HG03066 (cell line): Measurements from ENCODE around the gene BRINP1.

Experiments
- ATAC-seq: cut with Tn5 transposase; IDR thresholded peaks from one replicate; pipeline ENCODE4 v1.9.1; 2021; ENCODE audit warnings: low read depth; ENCODE audit not compliant: unreplicated experiment

The BRINP1 gene

GRCh38 chr9:119283078-119283794, 86.0 kb downstream of the BRINP1 start:
- ATAC-seq = no peak

DNA sequence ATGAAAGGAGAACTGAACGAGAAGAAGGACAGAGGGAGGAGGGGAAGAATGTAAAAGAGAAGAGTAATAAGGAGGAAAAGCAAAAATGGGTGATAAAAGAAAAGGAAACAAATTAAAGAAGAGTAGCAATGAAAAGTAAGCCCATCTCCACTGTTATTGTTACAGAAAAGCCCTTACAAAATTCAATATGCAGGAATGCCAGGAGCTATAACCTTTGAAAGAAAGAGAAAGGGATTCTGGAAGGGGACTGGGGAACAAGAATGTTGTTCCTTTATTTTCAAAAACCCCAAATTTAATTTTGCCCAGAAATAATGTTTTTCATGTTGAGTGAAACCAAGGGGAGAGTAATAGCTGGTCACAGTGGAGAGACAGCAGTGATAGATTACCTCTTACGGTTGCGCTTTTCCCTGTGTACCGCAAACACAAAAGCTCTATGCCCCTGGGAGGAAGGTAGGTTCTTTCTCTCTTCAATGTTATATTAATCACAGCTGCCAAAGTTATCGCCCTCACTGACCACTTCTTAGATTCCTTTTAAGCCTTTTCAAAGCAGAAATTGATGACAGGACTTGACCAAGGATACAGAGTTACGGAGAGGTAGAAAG, 86.7 kb downstream of the BRINP1 start:
- ATAC-seq = no peak

DNA sequence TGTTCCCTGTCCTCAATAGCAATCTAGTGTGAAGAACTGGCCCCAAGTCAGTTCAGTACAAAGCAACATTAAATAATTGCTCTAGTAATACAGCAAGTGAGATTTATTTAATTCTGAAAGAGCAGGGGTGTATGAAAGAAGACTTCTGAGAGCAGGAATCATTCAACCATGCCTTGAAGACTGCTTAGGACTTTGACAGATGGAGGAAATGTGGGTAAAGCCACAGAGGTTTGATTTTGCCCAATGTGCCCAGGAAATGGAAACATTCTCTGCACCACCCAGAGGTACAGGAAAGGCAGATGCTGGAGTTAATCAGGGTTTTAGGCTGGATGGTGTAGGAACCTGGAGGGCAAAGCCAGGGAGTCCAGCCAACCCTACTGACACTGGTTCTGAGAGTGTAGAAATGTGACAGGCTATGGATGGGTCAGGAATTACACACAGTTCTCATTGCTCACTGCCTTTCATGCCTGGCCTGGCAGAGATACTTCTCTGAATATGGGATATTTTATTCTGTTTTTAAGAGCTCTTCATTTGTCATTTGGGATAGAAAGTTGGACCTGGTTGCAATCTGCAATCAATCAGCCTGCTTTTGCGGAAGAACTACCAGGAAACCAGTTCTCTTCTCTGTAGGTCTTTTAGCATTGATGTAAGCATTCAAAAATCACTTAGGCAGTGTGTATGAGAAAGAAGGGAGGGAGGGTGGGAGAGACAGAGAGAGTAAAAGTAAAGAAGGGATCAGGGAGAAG, 88.3 kb downstream of the BRINP1 start:
- ATAC-seq = no peak

DNA sequence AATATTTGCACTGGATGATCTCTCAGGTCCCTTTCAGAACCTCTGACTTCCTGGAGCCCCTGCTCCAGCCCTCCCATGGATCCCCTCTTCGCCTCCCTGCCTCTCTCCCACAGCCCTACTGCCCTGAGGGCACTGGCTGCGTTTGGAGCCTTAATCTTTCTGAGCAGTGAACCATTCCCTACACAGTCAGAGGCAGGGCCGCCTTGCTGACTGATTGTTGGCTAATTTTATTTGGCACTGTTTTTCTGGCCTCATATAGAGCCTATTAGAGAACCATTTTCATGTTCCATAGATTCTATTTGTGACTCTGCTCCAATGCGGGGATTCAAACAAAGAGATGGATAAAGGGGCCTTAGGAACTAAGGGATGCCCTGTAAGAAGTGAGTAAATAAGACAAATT, 91.1 kb downstream of the BRINP1 start:
- no peak for ATAC-seq

GRCh38 chr9:119273984-119274665, 95.1 kb downstream of the BRINP1 start:
- ATAC-seq = no peak

GRCh38 chr9:119273325-119273904, 95.8 kb downstream of the BRINP1 start:
- ATAC-seq = no peak

- no peak for ATAC-seq
Measured at GRCh38 chr9:119272500-119273211, 96.6 kb downstream of the BRINP1 start.

- ATAC-seq = no peak
Measured at GRCh38 chr9:119268985-119269384, 100.2 kb downstream of the BRINP1 start.

DNA sequence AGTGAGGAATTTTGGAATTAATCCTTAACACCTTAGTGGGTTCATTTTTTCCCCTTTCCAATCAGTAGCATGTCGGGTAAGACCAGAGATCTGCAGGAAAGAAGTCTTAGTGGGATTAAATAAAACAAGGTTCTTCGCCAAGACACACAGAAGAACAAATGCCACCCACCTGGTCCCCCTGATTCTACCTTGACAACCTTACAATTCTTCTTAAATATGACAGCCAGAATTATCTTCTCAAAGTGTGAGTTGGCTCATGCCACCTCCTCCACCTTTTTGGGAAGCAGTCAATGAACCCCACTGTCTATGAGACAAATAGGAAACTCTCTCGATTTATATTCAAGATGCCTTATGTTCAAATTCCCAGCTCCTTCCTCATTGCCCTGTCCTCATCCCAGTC, 105.1 kb downstream of the BRINP1 start:
- no peak for ATAC-seq

- no peak for ATAC-seq
Measured at GRCh38 chr9:119257592-119257991, 111.6 kb downstream of the BRINP1 start.

DNA sequence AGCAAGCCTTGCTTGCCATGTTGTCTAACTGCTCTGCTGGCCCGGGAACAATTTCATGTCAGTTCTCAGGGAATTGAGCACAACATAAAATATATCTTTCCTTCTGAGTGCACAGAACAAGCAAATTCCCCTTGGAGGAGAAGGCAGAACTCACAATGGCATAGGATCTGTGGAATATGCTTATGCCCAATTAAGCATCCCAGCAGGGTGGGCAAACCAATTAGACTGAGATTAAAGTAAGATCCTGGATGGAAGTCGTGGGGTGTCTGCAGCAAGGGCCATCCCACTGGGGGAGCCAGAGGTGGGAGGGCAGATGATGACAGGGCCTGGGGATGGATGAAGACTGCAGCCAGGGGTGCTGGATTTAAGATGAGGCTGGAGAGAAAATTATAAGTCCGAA, 114.1 kb downstream of the BRINP1 start:
- ATAC-seq = no peak

DNA sequence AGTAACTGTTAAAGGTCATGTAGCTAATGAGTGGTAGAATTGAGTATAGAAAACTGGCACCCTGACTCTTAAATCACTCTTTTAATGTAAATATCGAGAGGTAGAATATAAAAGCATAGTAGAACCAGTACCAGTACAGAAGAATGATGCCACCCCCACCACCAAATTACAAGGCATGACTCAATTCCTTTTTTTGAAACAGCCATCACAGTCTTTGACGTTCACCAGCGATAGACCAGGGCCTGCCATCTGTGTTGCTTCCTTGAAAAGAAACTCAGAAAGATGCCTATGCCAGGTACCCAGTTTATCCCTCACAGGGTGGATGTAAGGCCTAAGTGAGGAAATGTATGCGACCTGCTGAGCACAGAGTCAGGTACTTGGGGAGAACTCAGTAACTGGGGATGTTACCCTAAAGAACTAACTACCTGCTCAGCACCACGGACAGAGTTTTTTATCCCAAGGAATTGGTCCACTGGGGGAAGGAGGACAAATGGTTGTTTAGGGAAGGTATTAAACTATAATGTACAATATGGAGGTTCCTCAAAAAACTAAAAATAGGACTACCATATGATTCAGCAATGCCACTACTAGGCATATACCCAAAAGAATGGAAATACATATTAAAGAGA, 116.5 kb downstream of the BRINP1 start:
- ATAC-seq = no peak

DNA sequence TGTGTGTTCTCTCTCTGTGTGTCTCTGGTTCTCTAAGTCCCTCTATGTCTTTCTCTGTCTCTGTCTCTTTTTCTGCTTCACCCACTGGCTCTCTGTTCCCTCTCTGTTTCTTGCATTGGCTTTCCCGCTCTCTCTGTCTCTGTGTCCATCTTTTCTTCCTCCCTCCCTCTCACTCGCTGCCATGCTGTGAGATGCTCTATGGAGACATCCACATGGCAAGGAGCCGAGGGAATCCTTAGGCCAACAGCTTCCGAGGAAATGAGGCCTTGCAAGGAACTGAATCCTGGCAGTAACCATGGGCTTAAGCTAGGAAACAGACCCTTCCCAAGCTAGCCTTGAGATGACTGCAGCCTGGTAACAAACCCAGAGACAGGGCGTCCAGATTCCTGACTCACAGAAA, 117.3 kb downstream of the BRINP1 start:
- no peak for ATAC-seq

DNA sequence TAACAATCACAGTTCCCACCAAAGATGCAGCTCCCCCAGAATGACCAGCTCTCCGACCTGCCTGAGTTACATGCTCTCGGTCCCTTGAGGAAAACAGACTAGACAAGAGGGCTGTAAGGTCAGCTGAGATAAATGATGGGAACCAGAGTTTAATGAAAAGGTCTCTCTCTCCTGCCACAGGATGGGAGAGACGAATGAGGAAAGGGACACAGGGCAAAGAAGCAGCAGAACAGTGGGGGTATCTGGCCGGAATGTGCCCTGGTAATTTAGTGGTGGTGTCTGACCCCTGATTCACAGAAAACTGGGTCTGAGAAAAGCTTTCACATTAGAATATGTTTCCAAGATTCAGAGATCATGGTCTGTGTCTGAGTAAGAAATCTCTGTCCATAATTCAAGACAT, 118.5 kb downstream of the BRINP1 start:
- ATAC-seq = no peak

- ATAC-seq = no peak
Measured at GRCh38 chr9:119240546-119240945, 128.7 kb downstream of the BRINP1 start.

DNA sequence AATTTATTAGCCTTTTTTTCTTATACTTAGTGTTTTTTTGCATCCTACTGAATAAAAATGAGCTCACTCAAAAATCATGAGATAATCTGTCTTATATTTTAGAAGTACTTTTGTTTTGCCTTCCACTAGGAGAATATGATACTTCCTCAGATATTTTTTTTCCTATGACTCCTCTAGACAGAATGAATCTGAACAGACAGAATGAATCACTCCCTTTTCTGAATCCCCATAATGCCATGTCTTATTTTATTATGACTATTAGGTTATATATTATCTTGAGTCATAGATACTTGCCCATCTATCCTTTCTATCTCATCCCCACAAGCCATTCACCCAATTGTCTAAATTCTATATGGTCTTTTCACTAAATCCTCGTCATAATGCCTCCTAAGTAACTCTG, 134.6 kb downstream of the BRINP1 start:
- ATAC-seq = no peak

DNA sequence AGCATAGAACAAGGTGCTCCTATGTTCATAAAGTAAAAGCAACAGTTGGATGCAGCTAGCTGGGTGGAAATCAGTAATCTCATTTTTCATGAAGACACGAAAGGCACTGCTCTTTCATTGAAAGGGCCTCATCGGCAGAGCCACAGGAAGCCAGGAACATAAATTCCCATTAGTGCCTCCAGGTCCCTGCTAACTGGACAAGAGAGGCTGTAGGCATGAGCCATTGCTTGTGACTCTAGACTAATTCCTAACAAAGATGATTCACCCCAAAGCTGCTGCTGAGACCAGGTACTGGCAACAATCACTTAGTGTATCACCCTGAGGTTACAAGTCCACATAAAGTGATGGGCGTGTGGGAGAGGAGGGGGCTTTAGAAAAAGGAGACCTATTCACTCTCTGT, 141.8 kb downstream of the BRINP1 start:
- ATAC-seq = no peak

- ATAC-seq = no peak
Measured at GRCh38 chr9:119224431-119224830, 144.8 kb downstream of the BRINP1 start.

DNA sequence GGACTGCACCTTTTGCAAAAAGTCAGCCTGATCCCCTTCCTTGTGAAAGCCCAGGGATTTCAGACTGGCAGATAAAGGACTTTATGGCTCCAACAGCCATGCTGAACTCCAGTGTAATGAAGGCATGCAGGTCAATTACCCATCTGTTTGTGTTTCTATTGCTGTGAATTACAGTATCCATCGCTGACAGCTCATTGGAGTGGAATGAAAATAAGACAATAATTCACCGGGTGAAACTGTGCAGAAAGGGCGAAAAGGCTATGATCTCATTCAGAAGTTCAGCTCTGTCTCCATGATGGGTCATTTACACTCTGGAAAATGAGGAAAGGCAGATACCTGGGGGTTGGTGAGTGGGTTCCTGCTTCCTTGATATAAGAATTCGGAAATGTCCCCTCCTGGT, 148.0 kb downstream of the BRINP1 start:
- no peak for ATAC-seq

DNA sequence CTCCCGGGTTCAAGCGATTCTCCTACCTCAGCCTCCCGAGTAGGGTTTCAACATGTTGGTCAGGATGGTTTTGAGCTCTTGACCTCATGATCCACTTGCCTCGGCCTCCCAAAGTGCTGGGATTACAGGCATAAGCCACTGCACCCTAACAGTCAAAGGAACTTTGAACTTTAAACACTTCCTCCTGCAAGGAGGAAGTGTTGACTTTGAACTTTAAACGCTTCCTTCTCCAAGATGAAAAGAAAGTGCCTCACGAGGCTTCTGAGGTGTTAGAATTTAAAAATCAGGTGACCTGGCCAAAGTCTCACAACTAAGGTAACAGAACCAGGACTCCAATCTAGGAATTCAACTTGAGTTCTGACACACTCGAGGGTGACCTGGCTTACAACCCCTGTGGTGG, 150.9 kb downstream of the BRINP1 start:
- no peak for ATAC-seq
